HEK293 (cell line): ENCODE data around the gene ARCN1.

ENCODE experiments used
- AEBP2 ChIP-seq: fragments of 450-650 bp; formaldehyde crosslinking; IDR thresholded peaks from 2 replicates; pipeline ENCODE4 v1.5.1; 2016; ENCODE audit warnings: missing biosample characterization, missing genetic modification characterization, borderline replicate concordance
- GLI4 ChIP-seq: fragments of 450-650 bp; formaldehyde crosslinking; IDR thresholded peaks from 2 replicates; pipeline ENCODE4 v1.5.1; 2016; ENCODE audit warnings: missing biosample characterization, missing genetic modification characterization
- HIC1 ChIP-seq: fragments of 450-650 bp; formaldehyde crosslinking; IDR thresholded peaks from 2 replicates; pipeline ENCODE4 v1.5.1; 2016; ENCODE audit warnings: missing biosample characterization, missing genetic modification characterization
- PBX3 ChIP-seq: sonication (generic); formaldehyde crosslinking; IDR thresholded peaks from 2 replicates; pipeline ENCODE4 v1.8.1; 2022; ENCODE audit warnings: mild to moderate bottlenecking, moderate library complexity, missing genetic modification reagents
- SALL2 ChIP-seq: fragments of 450-650 bp; formaldehyde crosslinking; IDR thresholded peaks from 2 replicates; pipeline ENCODE4 v1.5.0; 2017; ENCODE audit warnings: missing biosample characterization, mild to moderate bottlenecking, missing genetic modification characterization, borderline replicate concordance
- SCRT2 ChIP-seq: fragments of 450-650 bp; formaldehyde crosslinking; IDR thresholded peaks from 2 replicates; pipeline ENCODE4 v1.5.1; 2016; ENCODE audit warnings: missing biosample characterization, missing genetic modification characterization
- SP7 ChIP-seq: fragments of 450-650 bp; formaldehyde crosslinking; IDR thresholded peaks from 2 replicates; pipeline ENCODE4 v1.5.1; 2016; ENCODE audit warnings: missing biosample characterization, missing genetic modification characterization
- YY2 ChIP-seq: fragments of 450-650 bp; formaldehyde crosslinking; IDR thresholded peaks from 2 replicates; pipeline ENCODE4 v1.5.1; 2016; ENCODE audit warnings: missing biosample characterization, missing genetic modification characterization
- ZBTB17 ChIP-seq: fragments of 450-650 bp; formaldehyde crosslinking; IDR thresholded peaks from 2 replicates; pipeline ENCODE4 v1.5.1; 2016; ENCODE audit warnings: missing biosample characterization, missing genetic modification characterization
- ZBTB7A ChIP-seq: fragments of 450-650 bp; formaldehyde crosslinking; IDR thresholded peaks from 2 replicates; pipeline ENCODE4 v1.5.1; 2016; ENCODE audit warnings: low read depth, missing biosample characterization, missing genetic modification characterization
- ZFHX2 ChIP-seq: fragments of 450-650 bp; formaldehyde crosslinking; conservative IDR thresholded peaks from 2 replicates; pipeline ENCODE4 v1.5.1; 2016; ENCODE audit warnings: missing biosample characterization, missing genetic modification characterization
- ZFP41 ChIP-seq: fragments of 450-650 bp; formaldehyde crosslinking; IDR thresholded peaks from 2 replicates; pipeline ENCODE4 v1.5.1; 2016; ENCODE audit warnings: missing biosample characterization, missing genetic modification characterization, borderline replicate concordance
- ZNF112 ChIP-seq: fragments of 450-650 bp; formaldehyde crosslinking; IDR thresholded peaks from 2 replicates; pipeline ENCODE4 v1.5.0; 2017; ENCODE audit warnings: missing biosample characterization, missing genetic modification characterization
- ZNF133 ChIP-seq: fragments of 450-650 bp; formaldehyde crosslinking; IDR thresholded peaks from 2 replicates; pipeline ENCODE4 v1.5.1; 2016; ENCODE audit warnings: missing biosample characterization, missing genetic modification characterization
- ZNF157 ChIP-seq: fragments of 450-650 bp; formaldehyde crosslinking; IDR thresholded peaks from 2 replicates; pipeline ENCODE4 v1.5.1; 2016; ENCODE audit warnings: missing biosample characterization, missing genetic modification characterization
- ZNF202 ChIP-seq: fragments of 450-650 bp; formaldehyde crosslinking; IDR thresholded peaks from 2 replicates; pipeline ENCODE4 v1.5.1; 2016; ENCODE audit warnings: missing biosample characterization, missing genetic modification characterization, borderline replicate concordance
- ZNF214 ChIP-seq: fragments of 450-650 bp; formaldehyde crosslinking; IDR thresholded peaks from 2 replicates; pipeline ENCODE4 v1.5.1; 2017; ENCODE audit warnings: missing biosample characterization, mild to moderate bottlenecking, missing genetic modification characterization, borderline replicate concordance
- ZNF223 ChIP-seq: fragments of 450-650 bp; formaldehyde crosslinking; IDR thresholded peaks from 2 replicates; pipeline ENCODE4 v1.5.1; 2016; ENCODE audit warnings: missing biosample characterization, missing genetic modification characterization
- ZNF248 ChIP-seq: fragments of 450-650 bp; formaldehyde crosslinking; IDR thresholded peaks from 2 replicates; pipeline ENCODE4 v1.5.1; 2017; ENCODE audit warnings: missing biosample characterization, missing genetic modification characterization
- ZNF266 ChIP-seq: fragments of 450-650 bp; formaldehyde crosslinking; IDR thresholded peaks from 2 replicates; pipeline ENCODE4 v1.5.1; 2016; ENCODE audit warnings: missing biosample characterization, missing genetic modification characterization, low read depth
- ZNF280C ChIP-seq: fragments of 450-650 bp; formaldehyde crosslinking; IDR thresholded peaks from 2 replicates; pipeline ENCODE4 v1.5.1; 2016; ENCODE audit warnings: missing biosample characterization, missing genetic modification characterization
- ZNF311 ChIP-seq: fragments of 450-650 bp; formaldehyde crosslinking; IDR thresholded peaks from 2 replicates; pipeline ENCODE4 v1.5.1; 2017; ENCODE audit warnings: missing biosample characterization, missing genetic modification characterization, borderline replicate concordance
- ZNF366 ChIP-seq: fragments of 450-650 bp; formaldehyde crosslinking; conservative IDR thresholded peaks from 2 replicates; pipeline ENCODE4 v1.5.1; 2016; ENCODE audit warnings: missing biosample characterization, missing genetic modification characterization
- ZNF391 ChIP-seq: fragments of 450-650 bp; formaldehyde crosslinking; IDR thresholded peaks from 2 replicates; pipeline ENCODE4 v1.5.1; 2016; ENCODE audit warnings: low read depth, missing biosample characterization, missing genetic modification characterization, borderline replicate concordance
- ZNF530 ChIP-seq: fragments of 450-650 bp; formaldehyde crosslinking; IDR thresholded peaks from 2 replicates; pipeline ENCODE4 v1.5.1; 2016; ENCODE audit warnings: low read depth, missing biosample characterization, missing genetic modification characterization
- ZNF549 ChIP-seq: fragments of 450-650 bp; IDR thresholded peaks from 2 replicates; pipeline ENCODE4 v1.5.1; 2018; ENCODE audit warnings: missing biosample characterization, missing genetic modification characterization, mild to moderate bottlenecking, inconsistent platforms, moderate library complexity
- ZNF585B ChIP-seq: fragments of 450-650 bp; formaldehyde crosslinking; IDR thresholded peaks from 2 replicates; pipeline ENCODE4 v1.5.1; 2016; ENCODE audit warnings: missing biosample characterization, missing genetic modification characterization
- ZNF596 ChIP-seq: fragments of 450-650 bp; IDR thresholded peaks from 2 replicates; pipeline ENCODE4 v1.5.0; 2018; ENCODE audit warnings: missing biosample characterization, mild to moderate bottlenecking, missing genetic modification characterization, moderate library complexity
- ZNF654 ChIP-seq: fragments of 450-650 bp; formaldehyde crosslinking; IDR thresholded peaks from 2 replicates; pipeline ENCODE4 v1.5.1; 2016; ENCODE audit warnings: low read depth, missing biosample characterization, missing genetic modification characterization
- ZNF660 ChIP-seq: fragments of 450-650 bp; IDR thresholded peaks from 2 replicates; pipeline ENCODE4 v1.5.1; 2018; ENCODE audit warnings: missing biosample characterization, mild to moderate bottlenecking, missing genetic modification characterization
- ZNF707 ChIP-seq: fragments of 450-650 bp; formaldehyde crosslinking; IDR thresholded peaks from 2 replicates; pipeline ENCODE4 v1.5.1; 2016; ENCODE audit warnings: missing biosample characterization, missing genetic modification characterization
- ZNF747 ChIP-seq: fragments of 450-650 bp; formaldehyde crosslinking; IDR thresholded peaks from 2 replicates; pipeline ENCODE4 v1.5.1; 2016; ENCODE audit warnings: missing biosample characterization, missing genetic modification characterization
- ZNF843 ChIP-seq: fragments of 450-650 bp; formaldehyde crosslinking; IDR thresholded peaks from 2 replicates; pipeline ENCODE4 v1.5.1; 2016; ENCODE audit warnings: missing biosample characterization, missing genetic modification characterization
- ZSCAN30 ChIP-seq: fragments of 450-650 bp; IDR thresholded peaks from 2 replicates; pipeline ENCODE4 v1.5.1; 2018; ENCODE audit warnings: missing biosample characterization, mild to moderate bottlenecking, missing genetic modification characterization, moderate library complexity

ARCN1 gene

GRCh38 chr11:118608360-118609227 is 36.4 kb downstream of the ARCN1 start (continued):
- TF ChIP-seq HIC1 (tag by site-specific recombination): peak; percentile 51; the same call in 1 of the 2 replicates
- no peak for TF ChIP-seq ZNF530 (tag by site-specific recombination)
- TF ChIP-seq PBX3 (CRISPR knock-in tag): no peak
- no peak for TF ChIP-seq ZNF747
- TF ChIP-seq ZNF223: no peak
- no peak for TF ChIP-seq ZNF214
- no peak for TF ChIP-seq ZNF311 (tag by site-specific recombination)
- no peak for TF ChIP-seq ZNF248
- TF ChIP-seq ZNF843 (tag by site-specific recombination): no peak
- TF ChIP-seq ZNF596: no peak
- TF ChIP-seq ZNF112 (tag by site-specific recombination): no peak
- TF ChIP-seq ZFP41 (tag by site-specific recombination): no peak
- 0 out of 2 replicates have a peak, but pooled peaks have one; percentile 21 for TF ChIP-seq GLI4
- TF ChIP-seq ZBTB7A (tag by site-specific recombination): peak; percentile 27; the same call in 1 of the 2 replicates
- no peak for TF ChIP-seq ZNF660
- no peak for TF ChIP-seq ZNF202 (tag by site-specific recombination)
- no peak for TF ChIP-seq ZBTB17 (tag by site-specific recombination)
- TF ChIP-seq YY2 (tag by site-specific recombination): no peak; the same call in 1 of the 2 replicates
- no peak for TF ChIP-seq ZNF654 (tag by site-specific recombination)
- TF ChIP-seq ZNF707 (tag by site-specific recombination): no peak
- TF ChIP-seq ZNF366 (tag by site-specific recombination): no peak
- TF ChIP-seq ZNF266 (tag by site-specific recombination): no peak
- no peak for TF ChIP-seq ZNF549 (tag by site-specific recombination)
- no peak for TF ChIP-seq AEBP2
- TF ChIP-seq SALL2 (tag by site-specific recombination): 0 out of 2 replicates have a peak, but pooled peaks have one; percentile 24
- TF ChIP-seq ZNF585B: no peak
- TF ChIP-seq SCRT2 (tag by site-specific recombination): no peak
- no peak for TF ChIP-seq ZNF391
- peak; percentile 51; the same call in 1 of the 2 replicates for TF ChIP-seq SP7
- TF ChIP-seq ZNF280C (tag by site-specific recombination): no peak
- TF ChIP-seq ZFHX2 (tag by site-specific recombination): peak; percentile 100
- no peak for TF ChIP-seq ZSCAN30
- no peak for TF ChIP-seq ZNF133 (tag by site-specific recombination)
- TF ChIP-seq ZNF157 (tag by site-specific recombination): 0 out of 2 replicates have a peak, but pooled peaks have one; percentile 27
